Ishikawa (cell line): ENCODE measurements around the gene UNC45B.

Experiments used
- TAF1 ChIP-seq: IDR thresholded peaks from 2 replicates; pipeline ENCODE4 v1.6.1; 2012; ENCODE audit warnings: low read depth, mild to moderate bottlenecking
- TEAD4 ChIP-seq: IDR thresholded peaks from 2 replicates; pipeline ENCODE4 v1.6.1; 2012
- USF1 ChIP-seq: IDR thresholded peaks from 2 replicates; pipeline ENCODE4 v1.6.1; 2012

GRCh38 chr17:35176897-35177296 lies 29.3 kb downstream of the UNC45B start:
- TF ChIP-seq TEAD4 (no peak), TAF1 (no peak), USF1 (no peak)
